AG04450 (cell line): Measurements from ENCODE around the gene FARP1. TPM values are rescaled to one million over a fixed set of nuclear protein-coding genes. Genes with fewer than 3 reads are reported as not detected.

Experiments
- CTCF ChIA-PET: fragments of 300-600, 350-600 bp; formaldehyde crosslinking; extraction: SDS; loops from one replicate; lab custom pipeline; 2022; ENCODE audit warnings: antibody characterized with exemption, inconsistent platforms; lab: Charles Lee
- POLR2A ChIA-PET: fragments of 350-600 bp; formaldehyde crosslinking; extraction: SDS; loops from one replicate; lab custom pipeline; 2021; ENCODE audit warnings: antibody characterized with exemption, inconsistent platforms; lab: Yijun Ruan, JAX
- DNase-seq: peaks from one replicate; pipeline ENCODE4 v3.0.0-alpha.2; 2011; ENCODE audit warnings: low read depth, low spot score
- H3K27ac ChIP-seq: one replicate; pipeline ENCODE4 v1.5.1; 2012; ENCODE audit warnings: low read depth, low read length, control low read depth
- H3K27me3 ChIP-seq: one replicate; pipeline ENCODE4 v1.6.0; 2012; ENCODE audit warnings: low read length; ENCODE audit not compliant: control insufficient read depth, insufficient read depth
- H3K4me3 ChIP-seq: 2 replicates; pipeline ENCODE4 v1.5.1; 2011; ENCODE audit warnings: mild to moderate bottlenecking, low read depth, low read length, control low read depth
- H3K9me3 ChIP-seq: 2 replicates; pipeline ENCODE4 v1.5.1; 2012; ENCODE audit warnings: low read length; ENCODE audit not compliant: control insufficient read depth, insufficient read depth
- CTCF ChIP-seq: IDR thresholded peaks from 2 replicates; pipeline ENCODE4 v1.5.1; 2011; ENCODE audit warnings: low read depth, low read length, control low read depth, inconsistent platforms
- polyA plus RNA-seq: library from polyadenylated mRNA; depleted of rRNA; stranded (reverse); fragments of >200 nt; gene quantifications from 2 replicates; pipeline ENCODE4 v1.2.3, GENCODE V29; 2011

Gene FARP1
- polyA plus RNA-seq, 1 experiment = 76.4 TPM

- no peak overlapping the region for H3K4me3 ChIP-seq
- ChIA-PET CTCF (interaction anchor here (0.6 kb wide), 3 partner anchors 10 to 856 kb away, joined by 3 to 6 read pairs (median 5); no protein-coding TSS in a partner anchor), POLR2A (interaction anchor here (0.6 kb wide), 1 partner anchor 1841 kb away, joined by 5 read pairs; no protein-coding TSS in a partner anchor)
- H3K9me3 ChIP-seq = no peaks in the 10 kb centered on the region
- TF ChIP-seq CTCF = no peak
- H3K27me3 ChIP-seq = no peaks in the 10 kb centered on the region
- H3K27ac ChIP-seq = peak overlapping the region; percentile 11
- no peak for DNase-seq
These were observed 12.7 kb downstream of the FARP1 start for GRCh38 chr13:98155475-98156109.

- ChIA-PET POLR2A (interaction anchor here (0.6 kb wide), 1 partner anchor 1840 kb away, joined by 5 read pairs; no protein-coding TSS in a partner anchor), CTCF (no interaction called here)
These were observed 13.4 kb downstream of the FARP1 start for GRCh38 chr13:98156259-98156658.

GRCh38 chr13:98157188-98157587 is 14.3 kb downstream of the FARP1 start:
- TF ChIP-seq CTCF = no peak
- no peak overlapping the region for H3K4me3 ChIP-seq
- POLR2A ChIA-PET = no interaction called here
- no peak for DNase-seq
- H3K9me3 ChIP-seq = no peaks in the 10 kb centered on the region
- no peak overlapping the region for H3K27ac ChIP-seq
- no peaks in the 10 kb centered on the region for H3K27me3 ChIP-seq
- CTCF ChIA-PET = no interaction called here

More at GRCh38 chr13:98156259-98156658, 13.4 kb downstream of the FARP1 start:
- no peaks in the 10 kb centered on the region for H3K9me3 ChIP-seq
- DNase-seq = no peak
- H3K27ac ChIP-seq = no peak overlapping the region
- no peak overlapping the region for H3K4me3 ChIP-seq
- no peak for TF ChIP-seq CTCF
- no peaks in the 10 kb centered on the region for H3K27me3 ChIP-seq

- Histone ChIP-seq H3K4me3 (no peak overlapping the region), H3K9me3 (no peaks in the 10 kb centered on the region), H3K27me3 (no peaks in the 10 kb centered on the region), H3K27ac (no peak overlapping the region)
- ChIA-PET POLR2A (no interaction called here), CTCF (no interaction called here)
- TF ChIP-seq CTCF = no peak
- DNase-seq = no peak
These were observed 14.7 kb downstream of the FARP1 start for GRCh38 chr13:98157609-98158008.

GRCh38 chr13:98158172-98158899 is 15.4 kb downstream of the FARP1 start:
- ChIA-PET POLR2A (no interaction called here), CTCF (interaction anchor here (1.0 kb wide), 1 partner anchor 309 kb away, joined by 3 read pairs; no protein-coding TSS in a partner anchor)
- H3K4me3 ChIP-seq = no peak overlapping the region
- H3K27me3 ChIP-seq = no peaks in the 10 kb centered on the region
- no peak for DNase-seq
- no peaks in the 10 kb centered on the region for H3K9me3 ChIP-seq
- H3K27ac ChIP-seq = no peak overlapping the region
- TF ChIP-seq CTCF = no peak
